ENCODE results near the gene CTR9.
"Not testable (repeated sequence)": the region's sequence is repeated elsewhere in the genome, so short reads cannot be mapped to it uniquely, and the experiment has no call there.

The CTR9 gene

DNA sequence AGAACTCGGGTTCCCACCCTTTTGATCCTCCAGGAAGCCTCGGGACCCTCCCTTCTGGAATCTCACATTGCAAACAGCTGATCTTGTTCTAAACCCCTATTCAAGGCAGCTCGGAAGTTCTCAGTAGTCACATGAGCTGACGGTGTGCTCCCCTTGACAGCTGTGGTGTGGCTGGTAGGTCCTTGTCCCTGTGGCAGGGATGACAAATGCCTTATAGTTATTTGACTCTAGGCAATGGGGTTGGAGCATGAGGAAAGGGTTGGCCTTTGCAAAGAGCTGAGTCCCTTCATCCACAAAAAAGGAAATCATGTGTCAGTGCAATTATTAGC, 34.1 kb downstream of the CTR9 start:
- no peak for DNase-seq

GRCh38 chr11:10786451-10786850, 35.4 kb downstream of the CTR9 start:
- DNase-seq: no peak

DNA sequence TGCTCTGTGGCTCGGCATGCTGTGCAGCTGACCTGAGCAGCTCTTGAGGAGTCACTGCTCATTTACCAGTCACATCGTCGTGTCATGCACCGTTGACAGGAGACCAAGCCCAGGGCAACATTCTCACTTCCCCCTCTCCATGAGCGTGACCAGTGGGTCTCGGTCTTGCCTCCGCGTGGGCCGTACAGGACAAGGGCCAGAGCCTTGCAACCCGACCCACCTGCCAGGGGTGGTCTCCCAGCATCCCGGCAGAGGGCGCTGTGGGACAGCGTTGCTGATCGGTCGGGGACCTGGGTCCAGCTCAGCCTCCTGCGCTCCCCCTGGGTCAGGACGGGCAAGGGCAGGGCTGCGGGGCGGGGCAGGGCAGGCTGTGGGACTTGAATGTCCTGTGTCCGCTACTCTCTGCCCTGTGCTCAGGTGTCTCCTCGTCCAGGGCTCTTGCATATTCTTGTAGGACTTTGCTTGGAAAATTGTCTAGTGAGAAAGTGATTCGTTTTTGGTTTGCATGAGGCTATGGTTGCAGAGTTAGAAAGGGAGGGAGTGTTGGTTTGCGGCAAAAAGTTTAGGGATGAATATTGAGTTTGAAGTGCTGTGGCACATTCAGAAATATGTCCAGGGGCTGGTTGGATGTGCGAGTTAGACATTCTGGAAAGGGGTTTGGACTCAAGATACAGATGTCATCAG, 41.5 kb downstream of the CTR9 start:
- peak; percentile 67 for DNase-seq

DNA sequence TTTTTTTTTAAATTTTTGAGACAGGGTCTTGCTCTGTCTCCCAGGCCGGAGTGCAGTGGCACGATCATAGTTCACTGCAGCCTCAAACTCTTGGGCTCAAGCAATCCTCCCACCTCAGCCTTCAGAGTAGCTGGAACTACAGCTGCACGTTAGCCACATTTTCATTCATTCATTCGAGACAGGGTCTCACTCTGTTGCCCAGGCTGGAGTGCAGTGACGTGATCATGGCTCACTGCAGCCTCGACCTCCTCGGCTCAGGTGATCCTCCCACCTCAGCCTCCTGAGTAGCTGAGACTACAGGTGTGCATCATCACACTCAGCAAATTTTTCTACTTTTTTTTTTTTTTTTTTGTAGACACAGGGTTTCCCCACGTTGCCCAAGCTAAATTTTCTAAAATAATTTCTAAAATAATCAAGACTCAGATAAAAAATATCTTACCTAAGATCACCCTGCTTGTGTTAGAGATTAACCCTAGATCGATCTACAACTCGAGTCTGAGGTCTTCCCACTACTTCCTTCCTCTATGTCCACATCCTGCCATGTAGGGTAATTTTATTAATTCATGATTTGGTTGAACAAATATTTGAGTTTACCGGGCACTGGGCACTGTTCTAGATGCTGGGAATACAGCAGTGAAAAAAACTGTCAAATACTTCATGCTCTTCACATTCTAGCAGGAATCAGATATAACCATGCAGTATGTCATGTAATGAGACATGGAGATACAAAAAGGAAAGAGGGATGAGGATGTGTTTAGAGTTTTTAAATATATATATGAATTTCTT, 42.6 kb downstream of the CTR9 start:
- DNase-seq: no peak

- no peak for DNase-seq
Observed at GRCh38 chr11:10796191-10796590, 45.1 kb downstream of the CTR9 start.

GRCh38 chr11:10797001-10797400, 46.0 kb downstream of the CTR9 start:
- DNase-seq: no peak

- no peak for DNase-seq
Observed at GRCh38 chr11:10797531-10797930, 46.5 kb downstream of the CTR9 start.

- no peak for DNase-seq
Observed at GRCh38 chr11:10798330-10798928, 47.4 kb downstream of the CTR9 start.

DNA sequence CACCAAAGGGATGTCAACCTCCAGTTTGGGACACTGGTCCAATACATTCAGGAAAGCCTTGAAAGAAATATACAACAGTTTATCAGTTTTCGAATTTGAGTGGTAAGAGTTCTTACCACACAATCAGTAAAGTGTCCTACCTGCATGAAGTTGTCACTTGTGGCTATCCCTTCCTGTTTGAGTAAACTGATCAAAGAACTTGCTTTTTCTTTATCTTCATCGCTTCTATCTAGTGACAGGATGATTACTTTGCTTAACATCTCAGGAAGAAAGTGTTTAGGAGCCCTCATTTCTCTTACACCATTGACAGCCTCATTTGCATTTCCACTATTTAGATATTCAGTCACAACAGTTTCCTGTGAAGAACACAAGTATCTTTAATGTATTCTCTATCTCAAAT, 49.2 kb downstream of the CTR9 start:
- no peak for DNase-seq

- no peak for DNase-seq
Observed at GRCh38 chr11:10803676-10804075, 52.6 kb downstream of the CTR9 start.

- no peak for DNase-seq
Observed at GRCh38 chr11:10805741-10806140, 54.7 kb downstream of the CTR9 start.

DNA sequence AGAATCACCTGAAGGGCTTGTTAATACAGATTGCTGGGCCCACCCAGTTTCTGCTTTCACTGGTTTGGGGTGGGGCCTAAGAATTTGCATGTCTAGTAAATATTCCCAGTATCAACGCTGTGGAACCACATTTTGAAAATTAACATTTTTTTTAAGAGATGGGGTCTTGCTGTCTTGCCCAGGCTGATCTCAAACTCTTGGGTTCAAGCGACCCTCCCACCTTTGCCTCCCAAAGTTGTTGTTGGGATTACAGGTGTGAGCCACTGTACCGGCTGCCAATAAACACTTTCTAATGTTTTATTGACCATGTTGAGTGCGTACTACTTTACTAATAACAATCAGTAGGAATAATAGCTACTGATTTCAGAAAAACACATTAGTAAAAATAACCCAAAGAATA, 55.2 kb downstream of the CTR9 start:
- no peak for DNase-seq

GRCh38 chr11:10807493-10808234, 56.6 kb downstream of the CTR9 start:
- DNase-seq: peak; percentile 36

DNA sequence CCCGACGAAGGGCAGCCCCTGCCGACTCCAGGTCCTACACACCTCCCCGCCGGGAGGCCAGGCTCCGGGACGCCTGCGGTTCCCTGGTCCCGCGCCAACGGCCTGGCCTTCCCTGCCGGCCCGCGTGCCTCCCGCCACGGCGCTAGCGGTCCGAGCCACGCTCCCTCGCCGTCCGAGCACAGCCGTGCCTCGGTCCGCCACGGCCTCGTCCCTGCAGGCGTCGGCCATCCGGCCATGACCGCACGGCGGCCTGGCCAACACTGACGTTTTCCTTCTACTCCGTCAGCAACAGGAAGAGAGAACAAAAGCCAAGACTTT, 57.1 kb downstream of the CTR9 start:
- DNase-seq: no peak

GRCh38 chr11:10808553-10809372, 57.7 kb downstream of the CTR9 start, which contains the start of gene EIF4G2:
TSS of gene EIF4G2 (minus strand) at chr11:10808926.
- peak; percentile 99 for DNase-seq

DNA sequence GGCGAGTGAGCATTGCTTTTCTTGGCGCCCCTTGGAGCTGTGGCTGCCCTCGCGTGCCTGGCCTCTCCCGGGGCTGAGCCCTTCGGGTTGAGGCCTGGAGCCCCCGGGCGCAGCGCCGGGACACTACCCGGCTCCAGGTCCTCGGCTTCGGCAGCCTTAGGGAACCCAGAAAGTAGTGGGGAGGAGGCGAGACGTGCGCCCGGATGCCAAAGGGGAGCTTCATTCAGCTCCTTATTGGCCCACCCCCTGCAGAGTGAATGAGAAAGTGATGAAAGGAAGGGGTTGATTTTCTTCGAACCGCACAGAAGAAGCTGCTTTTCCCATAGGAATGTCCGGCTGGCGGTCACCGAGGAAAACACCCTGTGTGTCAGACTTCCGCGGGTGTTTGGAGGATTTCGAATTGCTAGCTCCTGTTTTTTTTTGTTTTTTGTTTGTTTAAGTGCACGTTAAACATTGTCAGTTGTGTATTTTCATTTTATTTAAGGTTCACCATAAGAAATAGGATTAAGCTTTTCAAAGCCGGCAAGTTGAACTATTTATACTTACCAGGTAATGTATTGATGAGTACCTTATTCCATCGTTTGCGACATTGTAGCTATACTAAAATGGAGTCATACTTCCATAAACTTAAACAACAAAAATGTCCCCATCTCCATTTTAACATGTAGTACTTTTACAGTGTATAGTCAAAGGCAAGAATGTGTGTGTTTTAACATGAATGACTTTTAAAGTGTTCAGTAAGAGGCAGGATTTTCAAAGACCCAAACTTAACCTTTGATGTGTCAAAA, 58.5 kb downstream of the CTR9 start:
- peak; percentile 58 for DNase-seq

DNA sequence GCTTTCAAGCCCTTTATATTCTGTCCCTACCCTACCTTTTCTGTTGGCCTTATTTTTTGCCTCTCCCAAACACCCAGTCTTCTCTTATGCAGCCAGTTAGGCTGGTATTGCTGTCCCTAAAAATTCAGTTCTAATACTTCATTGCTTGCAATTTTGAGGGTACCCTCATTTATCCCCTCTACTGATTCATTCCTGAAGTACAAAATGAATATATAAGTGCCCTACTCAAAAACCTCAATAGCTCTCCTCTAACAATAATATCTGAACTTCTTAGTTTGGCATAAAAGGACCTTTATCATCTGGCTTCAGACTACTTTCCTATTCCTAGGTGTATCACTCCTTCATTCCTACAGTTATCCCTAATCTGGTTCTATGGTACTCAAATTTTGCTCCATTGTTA, 62.9 kb downstream of the CTR9 start:
- DNase-seq: no peak

DNA sequence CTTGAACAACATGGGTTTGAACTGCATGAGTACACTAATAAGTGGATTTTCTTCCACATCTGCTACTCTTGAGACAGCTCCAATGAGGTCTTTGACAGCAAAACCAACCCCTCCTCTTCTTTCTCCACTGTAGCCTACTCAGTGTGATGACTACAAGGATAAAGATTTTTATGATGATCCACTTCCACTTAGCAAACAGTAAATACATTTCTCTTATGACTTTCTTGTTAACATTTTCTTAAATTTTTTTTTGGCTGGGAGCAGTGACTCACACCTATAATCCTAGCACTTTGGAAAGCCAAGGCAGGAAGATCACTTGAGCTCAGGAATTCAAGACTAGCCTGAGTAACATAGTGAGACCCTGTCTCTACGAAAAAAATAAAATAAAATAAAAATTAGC, 67.5 kb downstream of the CTR9 start:
- peak; percentile 26 for DNase-seq

DNA sequence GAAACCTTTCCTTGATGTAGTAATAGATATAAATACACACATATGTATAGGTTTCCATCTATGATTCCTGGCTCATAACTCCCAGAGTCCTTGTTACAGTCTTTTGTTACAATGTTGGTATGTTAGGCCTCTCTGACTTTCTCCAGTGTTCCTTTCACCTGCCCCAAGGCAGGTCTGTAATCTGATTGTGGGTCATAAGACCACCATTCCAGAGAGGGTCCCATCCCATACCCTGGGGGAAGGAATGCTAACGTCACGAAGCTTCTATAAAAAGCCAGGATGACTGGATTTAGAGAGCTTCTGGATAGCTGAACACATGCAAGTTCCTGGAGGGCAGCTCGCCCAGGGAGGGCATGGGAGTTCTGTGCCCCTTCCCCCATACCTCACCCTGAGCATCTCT, 71.4 kb downstream of the CTR9 start:
- not testable (repeated sequence) for DNase-seq

- no peak for DNase-seq
Observed at GRCh38 chr11:10823152-10823579, 72.1 kb downstream of the CTR9 start.

DNA sequence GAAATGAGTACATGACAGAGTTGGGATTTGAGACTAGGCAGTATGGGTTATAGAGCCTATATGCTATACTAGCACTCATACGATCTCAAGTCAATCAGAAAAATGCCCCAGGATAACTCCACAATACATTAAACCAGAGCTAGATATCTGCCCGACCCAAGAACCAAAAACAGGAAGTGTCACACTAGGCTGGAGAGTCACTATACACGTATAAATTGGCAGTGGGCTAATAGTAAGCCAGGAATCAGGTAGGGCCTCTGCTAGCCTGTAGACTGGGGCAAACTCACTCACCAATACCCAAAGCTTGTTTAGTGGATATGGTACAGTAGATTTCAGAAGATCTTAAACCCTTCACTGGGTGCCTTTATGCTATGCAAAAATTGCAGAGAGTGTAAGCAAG, 73.8 kb downstream of the CTR9 start:
- DNase-seq: no peak

DNA sequence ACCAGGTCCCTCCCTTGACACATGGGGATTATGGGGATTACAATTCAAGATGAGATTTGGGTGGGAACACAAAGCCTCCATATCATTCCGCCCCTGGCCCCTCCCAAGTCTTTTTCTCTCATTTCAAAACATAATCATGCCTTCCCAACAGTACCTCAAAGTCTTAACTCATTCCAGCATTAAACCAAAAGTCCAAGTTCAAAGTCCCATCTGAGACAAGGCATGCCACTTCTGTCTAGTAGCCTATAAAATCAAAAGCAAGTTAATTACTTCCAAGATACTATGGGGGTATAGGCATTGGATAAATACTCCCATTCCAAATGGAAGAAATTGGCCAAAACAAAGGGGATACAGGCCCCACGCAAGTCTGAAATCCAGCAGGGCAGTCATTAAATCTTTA, 77.4 kb downstream of the CTR9 start:
- no peak for DNase-seq
